Endodermal cell (in vitro differentiated cells): ENCODE results near the gene KITLG. TPM values are rescaled to one million over a fixed set of nuclear protein-coding genes. Genes with fewer than 3 reads are reported as not detected.

ENCODE experiments used
- DNase-seq: peaks from one replicate; pipeline ENCODE4 v3.0.0-alpha.2; 2017
- H3K27ac ChIP-seq: 2 replicates; pipeline ENCODE4 v1.5.1; 2013; ENCODE audit warnings: mild to moderate bottlenecking, low read depth, low read length, moderate library complexity
- H3K27me3 ChIP-seq: 2 replicates; pipeline ENCODE4 v1.6.1; 2013; ENCODE audit warnings: mild to moderate bottlenecking, low read length, moderate library complexity; ENCODE audit not compliant: insufficient read depth, control insufficient read depth, poor library complexity, severe bottlenecking
- H3K36me3 ChIP-seq: 2 replicates; pipeline ENCODE4 v1.7.0; 2013; ENCODE audit warnings: mild to moderate bottlenecking, low read length, moderate library complexity; ENCODE audit not compliant: control insufficient read depth, insufficient read depth
- H3K4me1 ChIP-seq: one replicate; pipeline ENCODE4 v1.7.0; 2013; ENCODE audit warnings: low read length; ENCODE audit not compliant: control insufficient read depth, insufficient read depth
- H3K4me3 ChIP-seq: 2 replicates; pipeline ENCODE4 v1.5.1; 2013; ENCODE audit warnings: mild to moderate bottlenecking, low read length, moderate library complexity
- H3K9ac ChIP-seq: 2 replicates; pipeline ENCODE4 v1.6.1; 2013; ENCODE audit warnings: mild to moderate bottlenecking, low read length, moderate library complexity; ENCODE audit not compliant: poor library complexity, severe bottlenecking; ENCODE audit errors: extremely low read depth
- H3K9me3 ChIP-seq: 2 replicates; pipeline ENCODE4 v1.6.1; 2013; ENCODE audit warnings: mild to moderate bottlenecking, low read length, moderate library complexity; ENCODE audit not compliant: control insufficient read depth
- H3K27ac Mint-ChIP-seq: 2 replicates; pipeline ENCODE4 v1.8.0; 2020; ENCODE audit warnings: mixed read lengths
- H3K27me3 Mint-ChIP-seq: 2 replicates; pipeline ENCODE4 v1.8.0; 2021; ENCODE audit warnings: mild to moderate bottlenecking, mixed read lengths; ENCODE audit not compliant: insufficient read depth
- H3K36me3 Mint-ChIP-seq: 2 replicates; pipeline ENCODE4 v1.8.0; 2020; ENCODE audit warnings: low read depth, mixed read lengths
- H3K4me1 Mint-ChIP-seq: 2 replicates; pipeline ENCODE4 v1.8.0; 2020; ENCODE audit warnings: mixed read lengths
- H3K4me3 Mint-ChIP-seq: 2 replicates; pipeline ENCODE4 v1.8.0; 2020; ENCODE audit warnings: mild to moderate bottlenecking, moderate library complexity, mixed read lengths
- H3K9me3 Mint-ChIP-seq: 2 replicates; pipeline ENCODE4 v1.8.0; 2020; ENCODE audit warnings: mild to moderate bottlenecking, mixed read lengths
- CTCF ChIP-seq: fragments of 200-600 bp; sonication (generic); conservative IDR thresholded peaks from 2 replicates; pipeline ENCODE4 v1.5.0; 2021; ENCODE audit warnings: antibody characterized with exemption, mild to moderate bottlenecking
- WGBS, 2 experiments: methylation state at CpG; one replicate each; pipeline versions ENCODE4 v1.1.5 to v1.1.7; 2013; ENCODE audit warnings: missing lambda C conversion rate in 2 of 2, mixed read lengths in 1 of 2; ENCODE audit not compliant: insufficient coverage in 1 of 2, insufficient read length in 1 of 2; 5-methylcytosine and 5-hydroxymethylcytosine counted together
- total RNA-seq, 2 donors: library from RNA; stranded (reverse); fragmentation: NEBNext Ultra II Directional in 1 of 2; extraction: Animal tissue kit (Norgen Biotek cat#: 25700) in 1 of 2; gene quantifications; 2 replicates in 1 of 2; 3 replicates in 1 of 2; pipeline ENCODE4 v1.2.1, GENCODE V29; 2021

KITLG gene
- total RNA-seq, 2 donors from 2014 or later: 7.0 to 14.3 TPM

GRCh38 chr12:88558340-88558867 lies 21.9 kb downstream of the KITLG start:
- Histone ChIP-seq H3K4me3 (no peak overlapping the region), H3K9me3 (no peaks in the 10 kb centered on the region), H3K4me1 (no peaks in the 10 kb centered on the region), H3K27ac (no peak overlapping the region), H3K36me3 (no peaks in the 10 kb centered on the region), H3K9ac (no peak overlapping the region), H3K27me3 (no peaks in the 10 kb centered on the region)
- TF ChIP-seq CTCF: no peak
- H3K4me3 Mint-ChIP-seq: no peak overlapping the region
- no peaks in the 10 kb centered on the region for H3K9me3 Mint-ChIP-seq
- H3K36me3 Mint-ChIP-seq: no peaks in the 10 kb centered on the region
- no peaks in the 10 kb centered on the region for H3K27me3 Mint-ChIP-seq
- H3K27ac Mint-ChIP-seq: no peak overlapping the region
- H3K4me1 Mint-ChIP-seq: peaks cover 17% of the 10 kb centered on the region
- WGBS, 2 experiments: 92 to 96% methylated on average over 3 of the region's 3 CpGs
- DNase-seq: no peak

- 96 to 100% methylated on average over 2 of the region's 2 CpGs for WGBS, 2 experiments
- no peak for TF ChIP-seq CTCF
- H3K9ac ChIP-seq: no peak overlapping the region
- no peak overlapping the region for H3K27ac ChIP-seq
- H3K4me1 Mint-ChIP-seq: peaks cover 13% of the 10 kb centered on the region
- no peaks in the 10 kb centered on the region for H3K36me3 Mint-ChIP-seq
- no peak overlapping the region for H3K27ac Mint-ChIP-seq
- H3K9me3 Mint-ChIP-seq: no peaks in the 10 kb centered on the region
- no peaks in the 10 kb centered on the region for H3K27me3 Mint-ChIP-seq
- no peaks in the 10 kb centered on the region for H3K9me3 ChIP-seq
- H3K27me3 ChIP-seq: no peaks in the 10 kb centered on the region
- no peak overlapping the region for H3K4me3 Mint-ChIP-seq
- no peak for DNase-seq
- H3K4me1 ChIP-seq: no peaks in the 10 kb centered on the region
- H3K36me3 ChIP-seq: no peaks in the 10 kb centered on the region
- no peak overlapping the region for H3K4me3 ChIP-seq
Observed at GRCh38 chr12:88556213-88556774, 24.0 kb downstream of the KITLG start.

DNA sequence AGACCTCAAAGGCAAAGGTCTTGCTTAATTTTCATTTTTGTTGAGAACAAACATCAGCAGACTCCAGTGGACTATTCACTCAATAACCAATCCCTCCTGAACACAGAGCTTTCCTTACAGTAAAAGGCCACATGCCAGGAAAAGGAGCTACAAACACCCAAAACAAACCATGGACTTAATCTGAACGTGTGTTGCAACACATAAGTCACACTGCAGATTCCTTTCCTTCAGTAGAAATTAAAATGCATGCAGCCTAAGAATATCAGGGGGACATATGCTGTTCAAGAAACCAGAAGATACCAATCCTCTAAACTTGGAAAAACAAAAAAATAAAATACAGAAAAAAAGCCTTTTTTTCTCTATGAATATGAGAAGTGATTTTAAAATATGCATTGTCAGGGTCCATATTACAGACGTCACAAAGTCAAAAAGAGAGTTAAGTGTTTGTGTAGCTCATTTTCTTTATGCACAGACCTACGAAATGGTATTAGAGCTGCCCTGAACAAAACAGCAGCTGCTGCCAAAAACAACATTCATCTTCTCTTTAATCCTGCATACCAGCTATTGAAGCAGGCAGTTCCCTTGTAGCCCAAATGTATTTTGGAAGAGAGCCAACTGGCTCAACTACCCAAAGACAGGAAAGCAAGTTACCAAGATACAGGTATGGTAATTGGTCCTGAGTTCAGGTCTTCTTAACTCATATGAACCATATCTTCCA lies 26.2 kb downstream of the KITLG start:
- Mint-ChIP-seq H3K27me3 (no peaks in the 10 kb centered on the region), H3K27ac (no peak overlapping the region)
- 89% methylated on average over 3 of the region's 3 CpGs; no CpG with 5 or more reads in 1 of the 2 experiments for WGBS, 2 experiments

More for the DNA sequence above, 26.2 kb downstream of the KITLG start:
- H3K9me3 Mint-ChIP-seq: no peaks in the 10 kb centered on the region
- no peaks in the 10 kb centered on the region for H3K36me3 Mint-ChIP-seq
- Histone ChIP-seq H3K4me3 (no peak overlapping the region), H3K36me3 (no peaks in the 10 kb centered on the region), H3K27me3 (no peaks in the 10 kb centered on the region), H3K9ac (no peak overlapping the region), H3K4me1 (no peaks in the 10 kb centered on the region), H3K9me3 (no peaks in the 10 kb centered on the region), H3K27ac (no peak overlapping the region)
- DNase-seq: no peak
- no peak for TF ChIP-seq CTCF
- no peak overlapping the region for H3K4me3 Mint-ChIP-seq
- H3K4me1 Mint-ChIP-seq: peaks cover 13% of the 10 kb centered on the region
